Endodermal cell (in vitro differentiated cells): ENCODE results near the gene SEMA6D. TPM values are rescaled to one million over a fixed set of nuclear protein-coding genes. Genes with fewer than 3 reads are reported as not detected.

Source experiments
- DNase-seq: peaks from one replicate; pipeline ENCODE4 v3.0.0-alpha.2; 2017
- H3K27ac ChIP-seq: 2 replicates; pipeline ENCODE4 v1.5.1; 2013; ENCODE audit warnings: mild to moderate bottlenecking, low read depth, low read length, moderate library complexity
- H3K27me3 ChIP-seq: 2 replicates; pipeline ENCODE4 v1.6.1; 2013; ENCODE audit warnings: mild to moderate bottlenecking, low read length, moderate library complexity; ENCODE audit not compliant: insufficient read depth, control insufficient read depth, poor library complexity, severe bottlenecking
- H3K36me3 ChIP-seq: 2 replicates; pipeline ENCODE4 v1.7.0; 2013; ENCODE audit warnings: mild to moderate bottlenecking, low read length, moderate library complexity; ENCODE audit not compliant: control insufficient read depth, insufficient read depth
- H3K4me1 ChIP-seq: one replicate; pipeline ENCODE4 v1.7.0; 2013; ENCODE audit warnings: low read length; ENCODE audit not compliant: control insufficient read depth, insufficient read depth
- H3K4me3 ChIP-seq: 2 replicates; pipeline ENCODE4 v1.5.1; 2013; ENCODE audit warnings: mild to moderate bottlenecking, low read length, moderate library complexity
- H3K9ac ChIP-seq: 2 replicates; pipeline ENCODE4 v1.6.1; 2013; ENCODE audit warnings: mild to moderate bottlenecking, low read length, moderate library complexity; ENCODE audit not compliant: poor library complexity, severe bottlenecking; ENCODE audit errors: extremely low read depth
- H3K9me3 ChIP-seq: 2 replicates; pipeline ENCODE4 v1.6.1; 2013; ENCODE audit warnings: mild to moderate bottlenecking, low read length, moderate library complexity; ENCODE audit not compliant: control insufficient read depth
- H3K27ac Mint-ChIP-seq: 2 replicates; pipeline ENCODE4 v1.8.0; 2020; ENCODE audit warnings: mixed read lengths
- H3K27me3 Mint-ChIP-seq: 2 replicates; pipeline ENCODE4 v1.8.0; 2021; ENCODE audit warnings: mild to moderate bottlenecking, mixed read lengths; ENCODE audit not compliant: insufficient read depth
- H3K36me3 Mint-ChIP-seq: 2 replicates; pipeline ENCODE4 v1.8.0; 2020; ENCODE audit warnings: low read depth, mixed read lengths
- H3K4me1 Mint-ChIP-seq: 2 replicates; pipeline ENCODE4 v1.8.0; 2020; ENCODE audit warnings: mixed read lengths
- H3K4me3 Mint-ChIP-seq: 2 replicates; pipeline ENCODE4 v1.8.0; 2020; ENCODE audit warnings: mild to moderate bottlenecking, moderate library complexity, mixed read lengths
- H3K9me3 Mint-ChIP-seq: 2 replicates; pipeline ENCODE4 v1.8.0; 2020; ENCODE audit warnings: mild to moderate bottlenecking, mixed read lengths
- WGBS, 2 experiments: methylation state at CpG; one replicate each; pipeline versions ENCODE4 v1.1.5 to v1.1.7; 2013; ENCODE audit warnings: missing lambda C conversion rate in 2 of 2, mixed read lengths in 1 of 2; ENCODE audit not compliant: insufficient coverage in 1 of 2, insufficient read length in 1 of 2; 5-methylcytosine and 5-hydroxymethylcytosine counted together
- total RNA-seq, 2 donors: library from RNA; stranded (reverse); fragmentation: NEBNext Ultra II Directional in 1 of 2; extraction: Animal tissue kit (Norgen Biotek cat#: 25700) in 1 of 2; gene quantifications; 2 replicates in 1 of 2; 3 replicates in 1 of 2; pipeline ENCODE4 v1.2.1, GENCODE V29; 2021
- TF ChIP-seq, protein P1 (sequence below): fragments of 200-600 bp; sonication (generic); conservative IDR thresholded peaks from 2 replicates; pipeline ENCODE4 v1.5.0; 2021; ENCODE audit warnings: antibody characterized with exemption, mild to moderate bottlenecking

SEMA6D gene
- total RNA-seq, 2 donors from 2014 or later, result 23.6 to 48.7 TPM

DNA sequence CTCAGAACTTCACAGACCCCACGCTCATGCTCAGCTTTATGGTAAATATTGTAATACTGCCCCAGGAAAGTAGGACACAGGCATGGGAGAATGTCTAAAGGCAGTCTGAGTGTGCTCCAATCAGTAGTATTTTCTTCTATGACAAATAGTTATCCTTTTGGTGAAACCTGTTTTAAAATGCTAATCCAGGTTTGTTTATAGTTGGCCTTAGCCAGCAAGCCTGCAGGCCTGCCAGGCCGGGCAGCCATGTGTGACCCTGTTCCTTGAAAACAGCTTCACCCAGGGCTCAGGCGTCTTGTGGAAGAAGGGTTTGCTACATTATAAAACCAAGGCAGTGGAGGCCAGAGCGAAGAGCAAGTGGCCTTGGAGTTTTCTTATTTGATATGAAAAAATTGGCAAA lies 104.7 kb downstream of the SEMA6D start:
- Histone ChIP-seq H3K4me1 (peaks cover 7% of the 10 kb centered on the region), H3K9ac (no peak overlapping the region), H3K27me3 (no peaks in the 10 kb centered on the region), H3K36me3 (no peaks in the 10 kb centered on the region), H3K27ac (no peak overlapping the region), H3K9me3 (no peaks in the 10 kb centered on the region), H3K4me3 (no peak overlapping the region)
- WGBS, 2 experiments, result 91 to 100% methylated on average over 3 to 4 of the region's 4 CpGs
- DNase-seq, result no peak
- Mint-ChIP-seq H3K36me3 (no peaks in the 10 kb centered on the region), H3K9me3 (no peaks in the 10 kb centered on the region), H3K27me3 (no peaks in the 10 kb centered on the region), H3K27ac (no peak overlapping the region), H3K4me1 (peaks cover 31% of the 10 kb centered on the region), H3K4me3 (no peak overlapping the region)
- TF ChIP-seq, protein P1, sequence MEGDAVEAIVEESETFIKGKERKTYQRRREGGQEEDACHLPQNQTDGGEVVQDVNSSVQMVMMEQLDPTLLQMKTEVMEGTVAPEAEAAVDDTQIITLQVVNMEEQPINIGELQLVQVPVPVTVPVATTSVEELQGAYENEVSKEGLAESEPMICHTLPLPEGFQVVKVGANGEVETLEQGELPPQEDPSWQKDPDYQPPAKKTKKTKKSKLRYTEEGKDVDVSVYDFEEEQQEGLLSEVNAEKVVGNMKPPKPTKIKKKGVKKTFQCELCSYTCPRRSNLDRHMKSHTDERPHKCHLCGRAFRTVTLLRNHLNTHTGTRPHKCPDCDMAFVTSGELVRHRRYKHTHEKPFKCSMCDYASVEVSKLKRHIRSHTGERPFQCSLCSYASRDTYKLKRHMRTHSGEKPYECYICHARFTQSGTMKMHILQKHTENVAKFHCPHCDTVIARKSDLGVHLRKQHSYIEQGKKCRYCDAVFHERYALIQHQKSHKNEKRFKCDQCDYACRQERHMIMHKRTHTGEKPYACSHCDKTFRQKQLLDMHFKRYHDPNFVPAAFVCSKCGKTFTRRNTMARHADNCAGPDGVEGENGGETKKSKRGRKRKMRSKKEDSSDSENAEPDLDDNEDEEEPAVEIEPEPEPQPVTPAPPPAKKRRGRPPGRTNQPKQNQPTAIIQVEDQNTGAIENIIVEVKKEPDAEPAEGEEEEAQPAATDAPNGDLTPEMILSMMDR, result no peak
